SU-DHL-6 (cell line): ENCODE data around the gene HS3ST4.

ENCODE experiments used
- EZH2phosphoT487 ChIP-seq: fragments of 200-600 bp; sonication (generic), shearing (Covaris generic); conservative IDR thresholded peaks from 2 replicates; pipeline ENCODE4 v1.6.1; 2018; ENCODE audit warnings: mild to moderate bottlenecking, antibody characterized with exemption, low read length, moderate library complexity, mixed read lengths
- TF ChIP-seq, protein P1 (sequence below): fragments of 200-600 bp; sonication (generic); IDR thresholded peaks from one replicate; pipeline ENCODE4 v1.5.1; 2017; ENCODE audit warnings: antibody characterized with exemption, mild to moderate bottlenecking, low read length, moderate library complexity; ENCODE audit not compliant: insufficient read depth, poor library complexity, severe bottlenecking

DNA sequence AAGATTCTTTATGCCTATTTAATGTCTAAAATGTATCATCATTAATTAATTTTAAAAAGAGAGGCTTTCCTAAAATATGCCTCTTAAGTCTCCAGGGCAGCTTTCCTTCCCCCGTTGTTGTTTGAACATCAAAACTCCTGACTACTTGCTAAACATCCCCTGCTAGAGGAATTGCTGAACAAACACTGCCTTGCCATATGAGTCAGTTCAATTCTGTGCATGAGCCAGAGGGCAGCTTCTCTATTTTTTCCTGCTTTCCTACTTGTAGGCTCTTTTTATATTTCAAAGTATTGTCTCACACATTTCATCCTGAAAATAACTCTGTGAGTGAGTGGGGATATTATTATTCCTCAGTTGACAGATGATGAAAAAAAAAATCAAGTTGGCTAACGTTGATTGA, 143.4 kb downstream of the HS3ST4 start:
- TF ChIP-seq, protein P1, sequence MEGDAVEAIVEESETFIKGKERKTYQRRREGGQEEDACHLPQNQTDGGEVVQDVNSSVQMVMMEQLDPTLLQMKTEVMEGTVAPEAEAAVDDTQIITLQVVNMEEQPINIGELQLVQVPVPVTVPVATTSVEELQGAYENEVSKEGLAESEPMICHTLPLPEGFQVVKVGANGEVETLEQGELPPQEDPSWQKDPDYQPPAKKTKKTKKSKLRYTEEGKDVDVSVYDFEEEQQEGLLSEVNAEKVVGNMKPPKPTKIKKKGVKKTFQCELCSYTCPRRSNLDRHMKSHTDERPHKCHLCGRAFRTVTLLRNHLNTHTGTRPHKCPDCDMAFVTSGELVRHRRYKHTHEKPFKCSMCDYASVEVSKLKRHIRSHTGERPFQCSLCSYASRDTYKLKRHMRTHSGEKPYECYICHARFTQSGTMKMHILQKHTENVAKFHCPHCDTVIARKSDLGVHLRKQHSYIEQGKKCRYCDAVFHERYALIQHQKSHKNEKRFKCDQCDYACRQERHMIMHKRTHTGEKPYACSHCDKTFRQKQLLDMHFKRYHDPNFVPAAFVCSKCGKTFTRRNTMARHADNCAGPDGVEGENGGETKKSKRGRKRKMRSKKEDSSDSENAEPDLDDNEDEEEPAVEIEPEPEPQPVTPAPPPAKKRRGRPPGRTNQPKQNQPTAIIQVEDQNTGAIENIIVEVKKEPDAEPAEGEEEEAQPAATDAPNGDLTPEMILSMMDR: no peak
- TF ChIP-seq EZH2phosphoT487: no peak
